Hepatocyte (in vitro differentiated cells): ENCODE measurements around the gene NXN. TPM values are rescaled to one million over a fixed set of nuclear protein-coding genes. Genes with fewer than 3 reads are reported as not detected.
A peak's percentile ranks its signal among the peaks of the same experiment; 100 is the strongest.
"Not testable (repeated sequence)": the region's sequence is repeated elsewhere in the genome, so short reads cannot be mapped to it uniquely, and the experiment has no call there.

ENCODE experiments used
- DNase-seq: peaks from one replicate; pipeline ENCODE4 v3.0.0-alpha.2; 2016; ENCODE audit warnings: low spot score
- H2AFZ ChIP-seq: fragments of 200-600 bp; sonication (generic); 2 replicates; pipeline ENCODE4 v1.6.0; 2016; ENCODE audit warnings: antibody characterized with exemption, mild to moderate bottlenecking
- H3K27ac ChIP-seq: fragments of 200-600 bp; sonication (generic); 2 replicates; pipeline ENCODE4 v1.5.1; 2016; ENCODE audit warnings: mild to moderate bottlenecking
- H3K27me3 ChIP-seq: fragments of 200-600 bp; sonication (generic); 2 replicates; pipeline ENCODE4 v1.6.1; 2016
- H3K36me3 ChIP-seq: fragments of 200-600 bp; sonication (generic); replicated peaks from 2 replicates; pipeline ENCODE4 v1.5.1; 2016; ENCODE audit warnings: low read depth; ENCODE audit not compliant: insufficient read depth
- H3K4me1 ChIP-seq: fragments of 200-600 bp; sonication (generic); 2 replicates; pipeline ENCODE4 v1.5.1; 2016; ENCODE audit warnings: mild to moderate bottlenecking, moderate library complexity; ENCODE audit not compliant: insufficient read depth
- H3K4me2 ChIP-seq: fragments of 200-600 bp; sonication (generic); 2 replicates; pipeline ENCODE4 v1.6.0; 2016
- H3K4me3 ChIP-seq: fragments of 200-600 bp; sonication (generic); 2 replicates; pipeline ENCODE4 v1.5.1; 2016; ENCODE audit warnings: mild to moderate bottlenecking
- H3K79me2 ChIP-seq: fragments of 200-600 bp; sonication (generic); 2 replicates; pipeline ENCODE4 v1.6.0; 2017; ENCODE audit warnings: mild to moderate bottlenecking
- H3K9me2 ChIP-seq: fragments of 200-600 bp; sonication (generic); replicated peaks from 2 replicates; pipeline ENCODE4 v1.6.0; 2017; ENCODE audit warnings: mild to moderate bottlenecking; ENCODE audit not compliant: insufficient read depth
- H3K9me3 ChIP-seq: fragments of 200-600 bp; sonication (generic); 2 replicates; pipeline ENCODE4 v1.5.1; 2016; ENCODE audit warnings: low read depth, mild to moderate bottlenecking
- H4K20me1 ChIP-seq: fragments of 200-600 bp; sonication (generic); 2 replicates; pipeline ENCODE4 v1.6.0; 2016; ENCODE audit warnings: mild to moderate bottlenecking; ENCODE audit not compliant: insufficient read depth, poor library complexity, severe bottlenecking
- CTCF ChIP-seq: fragments of 200-600 bp; sonication (generic); IDR thresholded peaks from 2 replicates; pipeline ENCODE4 v1.5.1; 2016; ENCODE audit warnings: antibody characterized with exemption, mild to moderate bottlenecking; ENCODE audit not compliant: poor library complexity
- EZH2 ChIP-seq: fragments of 200-600 bp; sonication (generic); IDR thresholded peaks from 2 replicates; pipeline ENCODE4 v1.6.1; 2016; ENCODE audit warnings: antibody characterized with exemption, mild to moderate bottlenecking, borderline replicate concordance
- EZH2phosphoT487 ChIP-seq: fragments of 200-600 bp; sonication (generic); IDR thresholded peaks from one replicate; pipeline ENCODE4 v1.6.1; 2018; ENCODE audit warnings: antibody characterized with exemption, mild to moderate bottlenecking, low read depth, moderate library complexity; ENCODE audit not compliant: unreplicated experiment, severe bottlenecking
- WGBS: methylation state at CpG from one replicate; pipeline ENCODE4 v1.1.6; 2016; ENCODE audit warnings: low lambda C conversion rate; ENCODE audit errors: missing lambda C conversion rate; 5-methylcytosine and 5-hydroxymethylcytosine counted together
- microRNA-seq: library from miRNA; unstranded; fragments of <30 nt; microRNA quantifications from one replicate; pipeline ENCODE4, GENCODE V29; 2017
- polyA plus RNA-seq: library from polyadenylated mRNA; unstranded; fragments of >200 nt; fragmentation: Nextera tagmentation; extraction: Ambion mirVana; gene quantifications from 2 replicates; pipeline ENCODE4 v1.2.1, GENCODE V29; 2016
- small RNA-seq: library from RNA; depleted of rRNA; stranded (forward); fragments of <200 nt; gene quantifications from one replicate; pipeline ENCODE3, GENCODE V24; 2014
- total RNA-seq: library from RNA; depleted of rRNA; stranded (reverse); fragments of >200 nt; gene quantifications from 2 replicates; pipeline ENCODE4 v1.2.3, GENCODE V29; 2014

Gene NXN
- total and polyA plus RNA-seq, 2 experiments from 2014 or later = 55.0 to 74.1 TPM

DNA sequence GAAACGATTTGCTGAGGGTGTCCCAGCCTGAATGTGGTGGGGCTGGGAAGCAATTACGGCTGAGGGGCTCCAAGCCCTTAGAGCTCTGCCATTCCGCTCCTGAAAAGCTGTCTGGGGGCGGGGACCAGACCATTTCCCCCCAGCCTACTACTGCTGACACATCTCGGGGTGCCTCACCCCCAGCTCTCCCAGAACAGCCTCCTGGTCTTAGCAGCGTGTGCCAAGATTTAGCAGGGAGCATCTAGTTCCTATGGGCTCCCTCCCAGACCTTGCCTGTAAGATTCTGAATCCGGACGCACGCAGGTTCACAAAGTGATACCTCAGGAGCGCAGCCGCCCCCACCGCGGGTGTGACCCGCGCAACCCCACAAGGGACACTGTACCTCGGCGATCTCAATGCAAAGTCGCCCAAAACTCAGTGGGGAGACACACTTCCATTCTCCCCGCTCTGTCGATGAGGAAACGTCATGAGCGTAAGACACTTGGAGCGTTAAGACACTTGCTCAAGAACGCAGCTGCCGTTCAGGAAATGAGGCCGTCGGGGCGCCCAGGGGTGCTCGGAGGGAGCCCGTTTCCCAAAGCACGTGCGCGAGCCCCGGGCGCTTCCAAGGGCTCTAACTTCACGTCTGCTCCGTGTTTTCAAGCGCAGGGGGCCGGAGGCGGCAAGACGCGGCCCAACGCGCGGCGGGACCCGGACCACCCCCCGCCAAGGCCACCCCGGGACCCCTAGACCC is 228.1 kb downstream of the NXN start:
- peak; percentile 41 for DNase-seq
- Histone ChIP-seq H3K9me3 (no peaks in the 10 kb centered on the region), H3K27ac (peak overlapping the region; percentile 54), H3K36me3 (no peaks in the 10 kb centered on the region), H3K9me2 (no peaks in the 10 kb centered on the region), H3K4me2 (peak overlapping the region; percentile 97), H3K4me1 (peaks cover 14% of the 10 kb centered on the region), H3K4me3 (peak overlapping the region; percentile 91), H4K20me1 (no peaks in the 10 kb centered on the region), H2AFZ (peak overlapping the region; percentile 67), H3K79me2 (peaks cover 36% of the 10 kb centered on the region), H3K27me3 (no peaks in the 10 kb centered on the region)
- 3% methylated on average over 42 of the region's 49 CpGs for WGBS
- no peak for TF ChIP-seq EZH2phosphoT487
- no peak for TF ChIP-seq CTCF
- TF ChIP-seq EZH2 = no peak

GRCh38 chr17:750431-751037 is 229.0 kb downstream of the NXN start:
- Histone ChIP-seq H2AFZ (no peak overlapping the region), H3K4me2 (peak overlapping the region; percentile 97), H3K9me2 (no peaks in the 10 kb centered on the region), H3K9me3 (no peaks in the 10 kb centered on the region), H3K36me3 (no peaks in the 10 kb centered on the region), H3K4me1 (peaks cover 8% of the 10 kb centered on the region), H4K20me1 (no peaks in the 10 kb centered on the region), H3K27me3 (no peaks in the 10 kb centered on the region), H3K79me2 (peaks cover 36% of the 10 kb centered on the region), H3K27ac (no peak overlapping the region), H3K4me3 (peak overlapping the region; percentile 91)
- TF ChIP-seq EZH2phosphoT487 = no peak
- no peak for TF ChIP-seq EZH2
- no peak for TF ChIP-seq CTCF
- DNase-seq = no peak
- WGBS = 83% methylated on average over 8 of the region's 8 CpGs

- not testable (repeated sequence) for H2AFZ ChIP-seq, H3K27me3 ChIP-seq, H3K4me3 ChIP-seq, H3K9me2 ChIP-seq, H3K36me3 ChIP-seq, DNase-seq, H4K20me1 ChIP-seq, H3K4me1 ChIP-seq, H3K9me3 ChIP-seq, H3K4me2 ChIP-seq, H3K27ac ChIP-seq
- WGBS = 82% methylated on average over 5 of the region's 7 CpGs
- H3K79me2 ChIP-seq = peaks cover 36% of the 10 kb centered on the region
Measured at GRCh38 chr17:749359-749758, 230.2 kb downstream of the NXN start.

Small RNAs within 50 kb of the gene (microRNA-seq; reads per million reads assigned to microRNA genes)
- gene MIR3183 = 1.3 reads per million

Small RNAs within 50 kb of the gene (small RNA-seq; reads per million reads assigned to genes)
- not detected for gene MIR3183

Other genes with a start within 250 kb of the NXN start
- gene TLCD3A, start 247.2 kb downstream of the NXN start, total RNA-seq = 15.7 and 17.8 TPM in 2 replicates
- 21.1 and 22.8 TPM in 2 replicates for gene TLCD3A, start 247.2 kb downstream of the NXN start, polyA plus RNA-seq
- gene GEMIN4, start 227.5 kb downstream of the NXN start, total RNA-seq = 11.6 and 12.0 TPM in 2 replicates
- 9.7 and 12.8 TPM in 2 replicates for gene GEMIN4, start 227.5 kb downstream of the NXN start, polyA plus RNA-seq
- gene GLOD4, start 197.5 kb downstream of the NXN start, total RNA-seq = 70.8 and 120 TPM in 2 replicates
- gene GLOD4, start 197.5 kb downstream of the NXN start, polyA plus RNA-seq = 68.1 and 74.1 TPM in 2 replicates
- gene MRM3, start 197.4 kb downstream of the NXN start, total RNA-seq = 14.6 and 17.0 TPM in 2 replicates
- gene MRM3, start 197.4 kb downstream of the NXN start, polyA plus RNA-seq = 13.3 and 15.3 TPM in 2 replicates
- 16.2 and 16.7 TPM in 2 replicates for gene TIMM22, start 17.4 kb upstream of the NXN start, total RNA-seq
- 18.4 and 25.3 TPM in 2 replicates for gene TIMM22, start 17.4 kb upstream of the NXN start, polyA plus RNA-seq
- gene ABR, start 200.2 kb upstream of the NXN start, total RNA-seq = 51.5 and 130 TPM in 2 replicates
- gene ABR, start 200.2 kb upstream of the NXN start, polyA plus RNA-seq = 26.8 and 29.5 TPM in 2 replicates